GM21717 (cell line): ENCODE results near the gene MAN2A2.

Experiments
- ATAC-seq: cut with Tn5 transposase; IDR thresholded peaks from one replicate; pipeline ENCODE4 v1.9.1; 2021; ENCODE audit warnings: mild to moderate bottlenecking, moderate library complexity; ENCODE audit not compliant: unreplicated experiment

Gene MAN2A2

GRCh38 chr15:90883526-90883975 lies 19.6 kb upstream of the MAN2A2 start:
- no peak for ATAC-seq

GRCh38 chr15:90883976-90884718 lies 19.0 kb upstream of the MAN2A2 start, which contains the start of gene FES:
Gene FES, plus strand, starts transcription at chr15:90884504. Its CDS starts 542 bp downstream, at chr15:90885046.
- ATAC-seq: no peak

GRCh38 chr15:90884719-90885431 lies 18.2 kb upstream of the MAN2A2 start:
- no peak for ATAC-seq

- peak; percentile 45 for ATAC-seq
Measured at GRCh38 chr15:90885432-90886290, 17.4 kb upstream of the MAN2A2 start.

GRCh38 chr15:90886291-90886614 lies 16.8 kb upstream of the MAN2A2 start:
- no peak for ATAC-seq

GRCh38 chr15:90887037-90887481 lies 16.0 kb upstream of the MAN2A2 start:
- no peak for ATAC-seq

GRCh38 chr15:90889313-90889730 lies 13.8 kb upstream of the MAN2A2 start:
- ATAC-seq: no peak

GRCh38 chr15:90889736-90890456 lies 13.2 kb upstream of the MAN2A2 start:
- no peak for ATAC-seq

- ATAC-seq: no peak
Measured at GRCh38 chr15:90890839-90891238, 12.3 kb upstream of the MAN2A2 start.

GRCh38 chr15:90891346-90891949 lies 11.7 kb upstream of the MAN2A2 start:
- no peak for ATAC-seq

- ATAC-seq: no peak
Measured at GRCh38 chr15:90892023-90892422, 11.1 kb upstream of the MAN2A2 start.

- no peak for ATAC-seq
Measured at GRCh38 chr15:90892498-90893174, 10.5 kb upstream of the MAN2A2 start.

GRCh38 chr15:90893175-90894090 lies 9.7 kb upstream of the MAN2A2 start:
- no peak for ATAC-seq

- ATAC-seq: no peak
Measured at GRCh38 chr15:90895571-90896117, 7.5 kb upstream of the MAN2A2 start.

GRCh38 chr15:90897131-90897655 lies 5.9 kb upstream of the MAN2A2 start:
- ATAC-seq: peak; percentile 53

GRCh38 chr15:90901175-90902039 lies 1.7 kb upstream of the MAN2A2 start:
- no peak for ATAC-seq
